HCT116 (cell line): ENCODE measurements around the gene CFD. TPM values are rescaled to one million over a fixed set of nuclear protein-coding genes. Genes with fewer than 3 reads are reported as not detected.
"Not testable (repeated sequence)": the region's sequence is repeated elsewhere in the genome, so short reads cannot be mapped to it uniquely, and the experiment has no call there.

ENCODE experiments used
- ATAC-seq: fragments of 200-7000 bp; cut with Tn5 transposase; 2 replicates; pipeline ENCODE4 v1.9.1; 2020; ENCODE audit warnings: mild to moderate bottlenecking, moderate library complexity
- BruUV-seq: library from RNA; stranded (reverse); fragments of 400-500 nt; replicated peaks from 2 replicates; lab custom pipeline; 2021; lab: Mats Ljungman, UMichigan
- CTCF ChIA-PET: fragments of 300-600 bp; sonication (Branson Sonifier 250); formaldehyde crosslinking; loops from one replicate; lab custom pipeline; 2021; ENCODE audit warnings: antibody characterized with exemption; lab: Charles Lee
- POLR2A ChIA-PET: fragments of 300-600, 350-600 bp; sonication (Branson Sonifier 250); formaldehyde crosslinking; loops from one replicate; lab custom pipeline; 2021; ENCODE audit warnings: antibody characterized with exemption; lab: Charles Lee
- RAD21 ChIA-PET, 2 experiments: fragments of 300-600 bp; sonication (Branson Sonifier 250); formaldehyde crosslinking; loops; one replicate each; lab custom pipeline; 2023; ENCODE audit warnings: low total read pairs in 2 of 2; ENCODE audit not compliant: uncharacterized antibody in 2 of 2, unreplicated experiment in 2 of 2, low non-redundant PET in 1 of 2; lab: Charles Lee
- DNase-seq: peaks from one replicate; pipeline ENCODE4 v3.0.0-alpha.2; 2010; ENCODE audit warnings: low read depth, low spot score
- H2AFZ ChIP-seq: fragments of 200-600 bp; shearing (Covaris generic), sonication (generic); 2 replicates; pipeline ENCODE4 v1.6.1; 2017; ENCODE audit warnings: low read depth, mixed run types, mixed read lengths, antibody characterized with exemption, low read length; ENCODE audit not compliant: poor library complexity, severe bottlenecking
- H3K27ac ChIP-seq: 2 replicates; pipeline ENCODE4 v1.5.1; 2012; ENCODE audit warnings: low read depth, low read length
- H3K27me3 ChIP-seq: fragments of 200-600 bp; sonication (generic); 2 replicates; pipeline ENCODE4 v1.6.1; 2016; ENCODE audit warnings: mixed run types, low read length, mixed read lengths; ENCODE audit not compliant: insufficient read depth
- H3K36me3 ChIP-seq, 2 experiments: fragments of 200-500 bp in 1 of 2; fragments of 200-600 bp in 1 of 2; sonication (Bioruptor generic) in 1 of 2; sonication (generic) in 1 of 2; 2 replicates each; pipeline versions ENCODE4 v1.5.1 to v1.6.1; 2014 to 2016; ENCODE audit warnings: low read length in 2 of 2, inconsistent platforms in 1 of 2, mixed read lengths in 1 of 2, mixed run types in 1 of 2; ENCODE audit not compliant: insufficient read depth in 2 of 2, control insufficient read depth in 1 of 2
- H3K4me1 ChIP-seq, 2 experiments: fragments of 200-600 bp in 1 of 2; sonication (generic) in 1 of 2; 2 replicates each; pipeline versions ENCODE4 v1.5.1 to v1.6.1; 2012 to 2017; ENCODE audit warnings: low read length in 2 of 2, inconsistent platforms in 1 of 2, mild to moderate bottlenecking in 1 of 2, mixed read lengths in 1 of 2, mixed run types in 1 of 2, moderate library complexity in 1 of 2; ENCODE audit not compliant: insufficient read depth in 2 of 2, control insufficient read depth in 1 of 2
- H3K4me2 ChIP-seq: fragments of 200-600 bp; sonication (generic); 2 replicates; pipeline ENCODE4 v1.6.1; 2017; ENCODE audit warnings: mixed run types, low read length, mixed read lengths
- H3K4me3 ChIP-seq, 2 experiments: fragments of 200-600 bp in 1 of 2; sonication (generic) in 1 of 2; replicated peaks in 1 of 2; 2 replicates each; pipeline ENCODE4 v1.5.1; 2011 to 2016; ENCODE audit warnings: low read length in 2 of 2, control low read depth in 1 of 2, low read depth in 1 of 2, mild to moderate bottlenecking in 1 of 2, mixed read lengths in 1 of 2, mixed run types in 1 of 2
- H3K79me2 ChIP-seq: fragments of 200-600 bp; sonication (generic); 2 replicates; pipeline ENCODE4 v1.6.1; 2017; ENCODE audit warnings: mild to moderate bottlenecking, mixed run types, low read length, moderate library complexity, mixed read lengths; ENCODE audit not compliant: insufficient read depth
- H3K9ac ChIP-seq: fragments of 200-600 bp; sonication (generic); 2 replicates; pipeline ENCODE4 v1.6.1; 2016; ENCODE audit warnings: low read length, mixed read lengths
- H3K9me2 ChIP-seq: fragments of 200-600 bp; sonication (generic), shearing (Covaris generic); 2 replicates; pipeline ENCODE4 v1.6.1; 2017; ENCODE audit warnings: mixed run types, mild to moderate bottlenecking, moderate library complexity; ENCODE audit not compliant: insufficient read depth
- H3K9me3 ChIP-seq, 2 experiments: fragments of 200-500 bp in 1 of 2; fragments of 200-600 bp in 1 of 2; sonication (Bioruptor generic) in 1 of 2; sonication (generic) in 1 of 2; 2 replicates each; pipeline ENCODE4 v1.6.1; 2014 to 2017; ENCODE audit warnings: low read length in 2 of 2, mixed read lengths in 2 of 2, inconsistent platforms in 1 of 2, low read depth in 1 of 2, mild to moderate bottlenecking in 1 of 2, mixed run types in 1 of 2, moderate library complexity in 1 of 2; ENCODE audit not compliant: control insufficient read depth in 1 of 2, insufficient read depth in 1 of 2
- H4K20me1 ChIP-seq: fragments of 200-600 bp; sonication (generic), shearing (Covaris generic); 2 replicates; pipeline ENCODE4 v1.6.1; 2017; ENCODE audit warnings: mixed run types, mild to moderate bottlenecking, moderate library complexity; ENCODE audit not compliant: insufficient read depth
- CEBPB ChIP-seq: IDR thresholded peaks from 2 replicates; pipeline ENCODE4 v1.6.1; 2012; ENCODE audit warnings: low read depth
- EZH2 ChIP-seq: fragments of 200-600 bp; sonication (generic); IDR thresholded peaks from 2 replicates; pipeline ENCODE4 v1.6.1; 2017; ENCODE audit warnings: antibody characterized with exemption, mixed run types
- EZH2phosphoT487 ChIP-seq: fragments of 200-600 bp; IDR thresholded peaks from 2 replicates; pipeline ENCODE4 v1.6.1; 2018; ENCODE audit warnings: antibody characterized with exemption, borderline replicate concordance
- MAX ChIP-seq: IDR thresholded peaks from 2 replicates; pipeline ENCODE4 v1.6.1; 2012
- POLR2A ChIP-seq: IDR thresholded peaks from 2 replicates; pipeline ENCODE4 v1.7.0; 2011; ENCODE audit warnings: borderline replicate concordance; ENCODE audit not compliant: insufficient read depth, insufficient read length; ENCODE audit errors: extremely low read depth
- POLR2AphosphoS5 ChIP-seq: IDR thresholded peaks from 2 replicates; pipeline ENCODE4 v1.6.1; 2011; ENCODE audit warnings: mild to moderate bottlenecking, low read depth, low read length, moderate library complexity
- RAD21 ChIP-seq: IDR thresholded peaks from 2 replicates; pipeline ENCODE4 v1.6.1; 2012; ENCODE audit warnings: low read depth, mild to moderate bottlenecking
- SP1 ChIP-seq: IDR thresholded peaks from 2 replicates; pipeline ENCODE4 v1.6.1; 2012; ENCODE audit warnings: low read depth
- SRF ChIP-seq: IDR thresholded peaks from 2 replicates; pipeline ENCODE4 v1.6.1; 2012; ENCODE audit warnings: low read depth
- TCF7L2 ChIP-seq: IDR thresholded peaks from 2 replicates; pipeline ENCODE4 v1.7.0; 2011; ENCODE audit warnings: borderline replicate concordance, inconsistent platforms; ENCODE audit not compliant: insufficient read depth, insufficient read length; ENCODE audit errors: extremely low read depth
- YY1 ChIP-seq: IDR thresholded peaks from 2 replicates; pipeline ENCODE4 v1.6.1; 2011; ENCODE audit warnings: low read length, low read depth, moderate library complexity, mild to moderate bottlenecking; ENCODE audit not compliant: insufficient replicate concordance; ENCODE audit errors: extremely low read depth
- ZFX ChIP-seq: fragments of 450-650 bp; IDR thresholded peaks from 2 replicates; pipeline ENCODE4 v1.6.1; 2017
- intact Hi-C: fragments of 100-400 bp; cut with micrococcal nuclease; formaldehyde crosslinking; loops from 2 replicates; pipeline ENCODE4 v1.10.0; 2022
- total RNA-seq: library from RNA; stranded (reverse); gene quantifications from one replicate; pipeline ENCODE4 v1.2.1, GENCODE V29; 2021; ENCODE audit not compliant: unreplicated experiment
- TF ChIP-seq, protein P1 (sequence below): IDR thresholded peaks from 2 replicates; pipeline ENCODE4 v1.6.1; 2012
- TF ChIP-seq, protein P2 (sequence below): IDR thresholded peaks from 2 replicates; pipeline ENCODE4 v1.6.1; 2012; ENCODE audit warnings: low read depth

CFD gene
- total RNA-seq, 1 experiment from 2014 or later = 80.2 TPM

DNA sequence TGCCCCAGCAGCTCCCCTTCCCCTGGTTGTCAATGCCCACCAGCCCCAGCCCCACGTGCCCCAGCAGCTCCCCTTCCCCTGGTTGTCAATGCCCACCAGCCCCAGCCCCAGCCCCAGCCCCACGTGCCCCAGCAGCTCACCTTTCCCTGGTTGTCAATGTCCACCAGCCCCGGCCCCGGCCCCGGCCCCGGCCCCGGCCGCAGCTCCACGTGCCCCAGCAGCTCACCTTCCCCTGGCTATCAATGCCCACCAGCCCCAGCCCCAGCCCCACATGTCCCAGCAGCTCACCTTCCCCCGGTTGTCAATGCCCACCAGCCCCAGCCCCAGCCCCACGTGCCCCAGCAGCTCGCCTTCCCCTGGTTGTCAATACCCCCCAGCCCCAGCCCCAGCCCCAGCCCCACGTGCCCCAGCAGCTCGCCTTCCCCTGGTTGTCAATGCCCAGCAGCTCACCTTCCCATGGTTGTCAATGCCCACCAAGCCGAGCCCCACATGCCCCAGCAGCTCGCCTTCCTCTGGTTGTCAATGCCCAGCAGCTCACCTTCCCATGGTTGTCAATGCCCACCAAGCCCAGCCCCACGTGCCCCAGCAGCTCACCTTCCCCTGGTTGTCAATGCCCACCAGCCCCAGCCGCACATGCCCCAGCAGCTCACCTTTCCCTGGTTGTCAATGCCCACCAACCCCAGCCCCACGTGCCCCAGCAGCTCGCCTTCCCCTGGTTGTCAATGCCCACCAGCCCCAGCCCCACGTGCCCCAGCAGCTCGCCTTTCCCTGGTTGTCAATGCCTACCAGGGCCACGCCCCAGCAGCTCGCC, 19.5 kb downstream of the CFD start:
- RAD21 ChIA-PET = interaction anchor here in 1 of 2 experiments (0.7 kb wide), 1 partner anchor 140 kb away, joined by 5 read pairs; no protein-coding TSS in a partner anchor
- intact Hi-C loops = not testable (repeated sequence)
- POLR2A ChIA-PET = interaction anchor here (0.6 to 1.6 kb wide), 5 partner anchors 19 to 351 kb away, joined by 3 to 5 read pairs (median 4); partner anchors contain the start of genes BSG and RNU6-2

DNA sequence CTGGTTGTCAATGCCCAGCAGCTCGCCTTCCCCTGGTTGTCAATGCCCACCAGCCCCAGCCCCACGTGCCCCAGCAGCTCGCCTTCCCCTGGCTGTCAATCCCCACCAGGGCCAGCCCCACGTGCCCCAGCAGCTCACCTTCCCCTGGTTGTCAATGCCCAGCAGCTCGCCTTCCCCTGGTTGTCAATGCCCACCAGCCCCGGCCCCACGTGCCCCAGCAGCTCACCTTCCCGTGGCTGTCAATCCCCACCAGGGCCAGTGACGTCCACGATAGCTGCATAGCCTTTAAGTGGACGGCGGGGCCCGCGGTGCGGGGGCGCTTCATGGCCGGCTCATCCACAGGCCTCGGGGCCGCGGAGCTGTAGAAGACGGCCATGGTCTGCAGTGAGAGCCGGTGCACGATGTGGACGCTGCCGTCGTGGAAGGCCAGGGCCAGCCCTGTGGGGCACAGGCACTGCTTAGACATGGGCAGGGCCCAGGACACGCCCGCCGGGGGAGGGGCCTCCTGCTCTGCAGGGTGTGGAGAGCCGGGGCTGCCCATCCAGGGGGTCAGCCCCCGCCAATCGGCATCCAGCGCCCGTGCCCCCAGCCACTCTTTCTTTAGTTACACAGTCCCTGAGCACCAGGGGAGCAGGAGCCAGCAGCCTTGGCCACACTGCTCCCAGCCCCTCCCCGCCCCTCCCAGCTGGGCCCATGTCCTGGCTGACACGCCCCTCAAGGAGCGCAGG, 20.4 kb downstream of the CFD start:
- H3K4me1 ChIP-seq = peaks cover 18 to 20% of the 10 kb centered on the region in 2 experiments
- no peaks in the 10 kb centered on the region for H3K27me3 ChIP-seq
- ChIA-PET POLR2A (interaction anchor here (0.7 to 1.6 kb wide), 2 partner anchors 142 to 308 kb away, joined by 3 to 4 read pairs; partner anchors contain the start of genes BSG and RNU6-2), RAD21 (interaction anchor here in 1 of 2 experiments (0.7 kb wide), 1 partner anchor 139 kb away, joined by 5 read pairs; no protein-coding TSS in a partner anchor), CTCF (no interaction called here)
- no peak for ATAC-seq
- no peak overlapping the region for H3K4me2 ChIP-seq
- peaks cover 0 to 13% of the 10 kb centered on the region in 2 experiments; a peak in 1 of 4 replicates for H3K36me3 ChIP-seq
- H3K79me2 ChIP-seq = no peaks in the 10 kb centered on the region
- intact Hi-C loops = no loop called here
- H3K9ac ChIP-seq = no peak overlapping the region
- no peaks in the 10 kb centered on the region for H3K9me3 ChIP-seq
- no peaks in the 10 kb centered on the region for H4K20me1 ChIP-seq
- no TSS peak for BruUV-seq
- H3K9me2 ChIP-seq = no peaks in the 10 kb centered on the region
- no peak overlapping the region for H2AFZ ChIP-seq
- H3K4me3 ChIP-seq = no peak overlapping the region
- no peak overlapping the region for H3K27ac ChIP-seq
- DNase-seq = no peak
- TF ChIP-seq CEBPB (no peak), RAD21 (no peak), ZFX (no peak), YY1 (no peak), SRF (no peak), POLR2A (no peak), EZH2 (no peak), SP1 (no peak), TCF7L2 (no peak), EZH2phosphoT487 (no peak), MAX (no peak), POLR2AphosphoS5 (no peak)
- TF ChIP-seq, protein P1, sequence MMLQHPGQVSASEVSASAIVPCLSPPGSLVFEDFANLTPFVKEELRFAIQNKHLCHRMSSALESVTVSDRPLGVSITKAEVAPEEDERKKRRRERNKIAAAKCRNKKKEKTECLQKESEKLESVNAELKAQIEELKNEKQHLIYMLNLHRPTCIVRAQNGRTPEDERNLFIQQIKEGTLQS = no peak
- TF ChIP-seq, protein P2, sequence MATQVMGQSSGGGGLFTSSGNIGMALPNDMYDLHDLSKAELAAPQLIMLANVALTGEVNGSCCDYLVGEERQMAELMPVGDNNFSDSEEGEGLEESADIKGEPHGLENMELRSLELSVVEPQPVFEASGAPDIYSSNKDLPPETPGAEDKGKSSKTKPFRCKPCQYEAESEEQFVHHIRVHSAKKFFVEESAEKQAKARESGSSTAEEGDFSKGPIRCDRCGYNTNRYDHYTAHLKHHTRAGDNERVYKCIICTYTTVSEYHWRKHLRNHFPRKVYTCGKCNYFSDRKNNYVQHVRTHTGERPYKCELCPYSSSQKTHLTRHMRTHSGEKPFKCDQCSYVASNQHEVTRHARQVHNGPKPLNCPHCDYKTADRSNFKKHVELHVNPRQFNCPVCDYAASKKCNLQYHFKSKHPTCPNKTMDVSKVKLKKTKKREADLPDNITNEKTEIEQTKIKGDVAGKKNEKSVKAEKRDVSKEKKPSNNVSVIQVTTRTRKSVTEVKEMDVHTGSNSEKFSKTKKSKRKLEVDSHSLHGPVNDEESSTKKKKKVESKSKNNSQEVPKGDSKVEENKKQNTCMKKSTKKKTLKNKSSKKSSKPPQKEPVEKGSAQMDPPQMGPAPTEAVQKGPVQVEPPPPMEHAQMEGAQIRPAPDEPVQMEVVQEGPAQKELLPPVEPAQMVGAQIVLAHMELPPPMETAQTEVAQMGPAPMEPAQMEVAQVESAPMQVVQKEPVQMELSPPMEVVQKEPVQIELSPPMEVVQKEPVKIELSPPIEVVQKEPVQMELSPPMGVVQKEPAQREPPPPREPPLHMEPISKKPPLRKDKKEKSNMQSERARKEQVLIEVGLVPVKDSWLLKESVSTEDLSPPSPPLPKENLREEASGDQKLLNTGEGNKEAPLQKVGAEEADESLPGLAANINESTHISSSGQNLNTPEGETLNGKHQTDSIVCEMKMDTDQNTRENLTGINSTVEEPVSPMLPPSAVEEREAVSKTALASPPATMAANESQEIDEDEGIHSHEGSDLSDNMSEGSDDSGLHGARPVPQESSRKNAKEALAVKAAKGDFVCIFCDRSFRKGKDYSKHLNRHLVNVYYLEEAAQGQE = no peak

More for the DNA sequence above, 19.5 kb downstream of the CFD start:
- H2AFZ ChIP-seq, H3K9ac ChIP-seq, H3K9me3 ChIP-seq, H3K27me3 ChIP-seq, H4K20me1 ChIP-seq, ATAC-seq, H3K4me2 ChIP-seq, H3K9me2 ChIP-seq, H3K27ac ChIP-seq, BruUV-seq, DNase-seq, CTCF ChIA-PET, H3K4me3 ChIP-seq, H3K79me2 ChIP-seq: not testable (repeated sequence)
- Histone ChIP-seq H3K36me3 (peaks cover 0 to 13% of the 10 kb centered on the region in 2 experiments; a peak in 1 of 4 replicates), H3K4me1 (peaks cover 8 to 11% of the 10 kb centered on the region in 2 experiments)
